Stimulated activated CD8-positive, alpha-beta memory T cell treated with anti-CD3 and anti-CD28 coated beads, Interleukin-12 subunit alpha, Interleukin-12 subunit beta, amount 100 ng/mL, for 4 hours (primary cell): Measurements from ENCODE around the gene DUXB.
A peak's percentile ranks its signal among the peaks of the same experiment; 100 is the strongest.

Experiments used
- DNase-seq: peaks from one replicate; pipeline ENCODE4 v3.0.0-alpha.2; 2020; ENCODE audit warnings: low read depth

The DUXB gene

DNA sequence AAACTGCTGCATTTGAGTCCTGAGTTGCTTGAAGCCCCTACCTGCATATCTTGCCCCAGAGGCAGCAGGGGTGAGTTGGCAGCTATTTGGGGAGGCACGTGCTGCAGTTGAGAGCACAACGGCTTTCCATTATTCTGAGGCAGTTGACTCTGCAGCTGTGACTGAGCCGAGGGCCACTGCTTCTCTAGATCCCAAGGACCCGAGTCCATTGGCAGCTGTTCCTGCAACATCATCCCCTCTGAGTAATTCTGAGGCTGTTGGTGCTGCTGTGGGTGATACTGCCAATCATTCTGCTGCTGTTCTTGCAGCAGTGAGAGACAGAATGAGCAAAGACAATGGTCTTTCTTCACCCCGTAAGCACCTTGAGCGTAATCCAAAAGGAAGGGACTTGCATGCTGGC lies 40.9 kb downstream of the DUXB start:
- DNase-seq, result no peak

DNA sequence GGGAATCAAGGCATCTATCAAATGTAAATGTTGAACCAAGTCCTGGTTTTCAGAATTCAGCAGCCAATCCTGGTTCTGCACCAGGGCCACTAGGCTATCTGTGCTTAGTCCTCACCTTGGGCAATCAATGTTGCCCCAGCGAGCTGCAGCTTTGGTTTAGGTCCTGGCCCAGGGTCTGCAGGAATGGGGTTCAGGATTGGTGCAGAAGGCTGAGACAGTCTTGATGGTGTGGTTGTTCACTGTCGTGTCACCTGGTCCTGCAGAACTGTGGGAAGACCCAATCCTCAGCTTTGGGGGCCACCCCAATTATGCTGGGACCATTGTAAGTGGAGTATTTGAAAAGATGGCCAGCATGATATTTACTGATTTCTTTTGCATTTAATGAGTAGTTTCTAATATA lies 43.1 kb downstream of the DUXB start:
- DNase-seq, result no peak

DNA sequence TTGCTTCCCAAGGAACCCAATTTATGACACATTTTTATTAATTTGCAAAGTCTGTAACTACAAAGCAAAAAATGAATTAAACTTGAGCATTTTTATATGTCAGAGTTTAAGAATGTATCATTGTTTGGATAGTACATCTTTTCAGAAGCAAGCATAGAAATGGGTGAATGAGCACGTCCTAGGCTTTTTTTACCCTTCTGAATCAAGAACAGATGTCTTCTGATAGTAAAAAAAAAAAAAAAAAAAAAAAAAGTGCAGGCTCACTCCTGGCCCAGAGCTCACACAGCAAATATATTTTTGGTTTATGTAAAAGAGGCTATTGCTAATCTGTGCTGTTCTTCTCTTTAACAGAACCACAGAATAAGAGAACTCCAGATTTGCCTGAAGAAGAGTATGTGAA lies 47.3 kb downstream of the DUXB start:
- no peak for DNase-seq

DNA sequence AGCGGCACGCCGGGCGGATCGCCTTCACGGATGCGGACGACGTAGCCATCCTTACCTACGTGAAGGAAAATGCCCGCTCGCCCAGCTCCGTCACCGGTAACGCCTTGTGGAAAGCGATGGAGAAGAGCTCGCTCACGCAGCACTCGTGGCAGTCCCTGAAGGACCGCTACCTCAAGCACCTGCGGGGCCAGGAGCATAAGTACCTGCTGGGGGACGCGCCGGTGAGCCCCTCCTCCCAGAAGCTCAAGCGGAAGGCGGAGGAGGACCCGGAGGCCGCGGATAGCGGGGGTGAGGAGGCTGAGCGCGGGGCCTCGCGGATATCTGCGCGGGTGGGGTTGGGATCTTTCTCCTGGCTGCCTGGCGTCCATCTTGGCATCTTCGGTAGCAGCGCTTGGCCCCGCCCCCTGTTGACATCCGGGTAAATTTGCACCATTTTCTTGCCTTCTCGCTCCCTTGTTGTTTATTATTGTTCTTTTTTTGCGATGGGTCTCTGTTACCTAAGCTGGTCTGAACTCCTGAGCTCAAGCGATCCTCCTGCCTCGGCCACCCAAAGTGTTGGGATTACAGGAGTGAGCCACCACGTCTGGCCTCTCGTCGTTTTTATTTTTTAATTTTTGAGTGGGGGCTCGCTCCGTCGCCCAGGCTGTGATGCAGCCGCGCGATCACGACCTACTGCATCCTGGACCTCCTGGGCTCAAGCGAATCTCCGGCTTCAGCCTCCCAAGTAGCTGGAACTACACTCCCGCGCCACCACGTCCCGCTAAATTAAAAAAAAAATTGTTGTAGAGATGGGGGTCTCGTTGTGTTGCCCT lies 52.8 kb downstream of the DUXB start:
- peak; percentile 73 for DNase-seq

DNA sequence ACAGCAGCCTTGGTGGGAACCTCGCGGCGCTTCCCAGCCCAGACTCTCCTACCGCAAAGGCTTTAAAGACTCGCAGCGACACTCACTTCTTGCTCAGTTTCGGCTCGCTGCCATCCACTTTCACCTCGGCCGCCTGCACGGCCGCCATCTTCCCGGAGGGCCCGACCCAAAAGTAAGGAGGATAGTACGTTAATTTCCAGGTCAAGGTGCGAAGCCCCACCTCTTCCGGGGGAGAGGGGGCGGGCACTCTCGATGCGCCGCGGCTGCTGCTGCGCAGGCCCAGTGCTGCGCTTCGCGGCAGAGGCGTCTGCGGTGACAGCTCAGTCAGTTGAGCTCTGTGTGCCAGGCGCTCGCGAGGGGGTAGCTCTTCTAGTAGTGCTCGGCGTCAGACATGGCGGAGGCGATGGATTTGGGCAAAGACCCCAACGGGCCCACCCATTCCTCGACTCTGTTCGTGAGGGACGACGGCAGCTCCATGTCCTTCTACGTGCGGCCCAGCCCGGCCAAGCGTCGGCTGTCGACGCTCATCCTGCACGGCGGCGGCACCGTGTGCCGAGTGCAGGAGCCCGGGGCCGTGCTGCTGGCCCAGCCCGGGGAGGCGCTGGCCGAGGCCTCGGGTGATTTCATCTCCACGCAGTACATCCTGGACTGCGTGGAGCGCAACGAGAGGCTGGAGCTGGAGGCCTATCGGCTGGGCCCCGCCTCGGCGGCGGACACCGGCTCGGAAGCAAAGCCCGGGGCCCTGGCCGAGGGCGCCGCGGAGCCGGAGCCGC lies 53.6 kb downstream of the DUXB start, which contains the start of the genes KARS1 and TERF2IP:
Gene KARS1 (minus strand): TSS at position 174 of the 773 bp plus-strand sequence. CDS start 26 bp downstream, at position 148.
Gene TERF2IP (plus strand): TSS at position 282 of the 773 bp plus-strand sequence. CDS start 110 bp downstream, at position 392.
- DNase-seq, result peak; percentile 93

DNA sequence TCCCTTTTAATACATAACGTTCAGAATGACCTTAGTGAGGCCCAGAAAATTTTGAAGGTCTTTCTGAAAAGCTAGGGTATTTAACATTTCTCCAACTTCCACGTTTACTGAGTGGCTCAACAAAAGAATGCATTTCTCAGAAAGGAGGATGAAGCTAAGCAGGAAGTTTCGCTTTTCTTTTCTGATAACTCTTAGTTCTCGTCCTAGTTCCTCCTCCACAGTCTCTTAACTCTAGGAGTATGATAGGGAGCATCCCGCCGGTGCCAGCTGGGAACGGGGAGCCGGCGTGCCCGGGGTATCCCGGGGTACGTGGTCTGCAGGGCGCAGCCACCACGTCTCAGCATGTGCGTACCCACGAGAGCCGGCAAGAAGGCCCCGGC lies 54.2 kb downstream of the DUXB start:
- no peak for DNase-seq

DNA sequence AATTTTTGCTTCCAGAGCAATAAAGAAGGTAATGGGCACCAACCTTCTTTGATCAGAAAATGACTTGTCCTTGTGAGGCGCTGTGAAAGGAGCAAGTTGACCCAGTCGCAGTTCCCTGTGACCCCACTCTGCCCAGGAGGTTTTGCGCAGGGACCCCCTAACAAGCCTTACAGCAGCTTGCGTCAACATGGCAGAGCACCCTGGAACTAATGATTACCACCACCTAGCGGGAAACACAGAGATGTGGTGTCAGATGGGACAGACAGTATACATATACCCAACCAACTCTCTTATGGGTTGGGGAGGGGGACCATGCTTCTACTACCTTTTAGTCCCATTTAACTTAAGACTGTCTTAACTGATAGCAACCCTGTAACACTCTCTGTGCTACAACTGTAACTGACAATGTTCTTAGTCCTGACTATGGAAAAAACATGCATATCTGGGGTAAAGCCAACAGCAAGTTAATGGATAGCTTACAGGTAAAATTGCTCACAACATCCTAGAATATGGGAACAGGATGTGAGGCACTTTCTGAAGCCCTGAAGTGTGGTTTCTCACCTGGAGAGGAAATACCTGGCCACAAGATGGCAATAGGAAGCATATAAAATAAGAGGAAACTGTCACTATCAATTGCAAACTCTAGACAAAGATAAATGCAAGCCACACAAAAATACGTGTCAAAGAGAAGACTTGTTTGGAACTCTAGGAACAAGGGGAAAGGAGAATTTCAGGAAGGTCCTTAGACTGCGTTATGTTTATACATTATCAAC lies 56.8 kb downstream of the DUXB start:
- DNase-seq, result no peak
